HG02588 (cell line): ENCODE data around the gene TMEM107.

Experiments
- ATAC-seq: cut with Tn5 transposase; IDR thresholded peaks from one replicate; pipeline ENCODE4 v1.9.1; 2021; ENCODE audit warnings: mild to moderate bottlenecking, moderate library complexity; ENCODE audit not compliant: unreplicated experiment

Gene TMEM107

GRCh38 chr17:8138672-8139371 lies 37.4 kb downstream of the TMEM107 start:
- peak; percentile 77 for ATAC-seq

- no peak for ATAC-seq
Observed at GRCh38 chr17:8138374-8138671, 37.9 kb downstream of the TMEM107 start.

DNA sequence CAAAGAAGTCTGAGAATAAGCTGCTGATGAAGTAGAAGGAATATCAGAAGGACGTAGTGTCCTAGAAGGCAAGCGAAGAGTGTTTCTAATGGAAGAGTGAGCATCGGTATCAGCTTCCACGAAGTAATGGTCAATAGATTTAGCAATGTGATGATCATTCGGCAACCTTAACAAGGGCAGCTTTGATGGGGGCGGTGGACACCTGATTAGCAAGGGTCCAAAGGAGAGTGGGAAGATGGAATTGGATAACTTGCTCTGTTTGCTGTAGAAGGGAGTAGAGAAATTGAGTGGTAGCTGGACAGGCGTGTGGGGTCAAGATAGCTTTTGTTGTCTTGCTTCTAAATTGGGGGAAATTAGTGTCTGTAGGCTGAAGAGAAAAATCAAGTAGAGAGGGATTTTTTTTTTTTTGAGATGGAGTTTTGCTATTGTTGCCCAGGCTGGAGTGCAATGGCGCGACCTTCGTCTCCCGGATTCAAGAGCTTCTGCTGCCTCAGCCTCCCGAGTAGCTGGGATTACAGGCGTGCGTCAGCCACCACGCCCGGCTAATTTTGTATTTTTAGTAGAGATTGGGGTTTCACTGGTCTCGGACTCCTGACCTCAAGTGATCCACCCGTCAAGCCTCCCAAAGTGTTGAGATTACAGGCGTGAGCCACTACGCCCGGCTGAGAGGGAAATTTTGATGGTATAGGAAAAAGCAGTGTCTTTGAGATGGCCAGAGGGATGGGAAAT lies 38.4 kb downstream of the TMEM107 start:
- ATAC-seq: no peak

GRCh38 chr17:8133941-8134340 lies 42.2 kb downstream of the TMEM107 start:
- no peak for ATAC-seq

- ATAC-seq: no peak
Observed at GRCh38 chr17:8133399-8133798, 42.8 kb downstream of the TMEM107 start.

DNA sequence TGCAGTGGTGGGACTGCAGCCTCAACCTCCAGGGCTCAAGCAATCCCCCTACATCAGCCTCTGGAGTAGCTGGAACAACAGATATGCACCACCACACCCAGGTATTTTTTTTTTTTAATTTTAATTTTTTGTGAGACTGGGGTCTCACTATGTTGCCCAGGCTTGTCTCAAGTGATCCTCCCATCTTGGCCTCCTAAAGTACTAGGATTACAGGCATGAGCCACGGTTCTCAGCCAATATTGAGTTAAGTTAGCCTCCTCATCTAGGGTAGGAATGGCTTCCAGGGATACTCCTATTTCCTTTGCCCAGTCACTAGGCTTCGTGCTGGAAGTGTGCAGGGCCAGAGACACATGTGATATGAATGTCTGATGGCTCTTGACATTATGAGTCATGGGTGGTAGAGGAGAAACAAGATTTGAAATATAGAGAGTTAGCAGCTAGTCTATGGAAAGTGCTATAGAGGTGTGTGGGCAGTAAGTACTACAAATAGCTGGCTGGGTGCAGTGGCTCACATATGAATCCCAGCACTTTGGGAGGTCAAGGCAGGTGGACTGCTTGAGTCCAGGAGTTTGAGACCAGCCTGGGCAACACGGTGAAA lies 44.2 kb downstream of the TMEM107 start:
- no peak for ATAC-seq

GRCh38 chr17:8128125-8128784 lies 47.9 kb downstream of the TMEM107 start:
- no peak for ATAC-seq

- ATAC-seq: no peak
Observed at GRCh38 chr17:8126491-8127066, 49.6 kb downstream of the TMEM107 start.

- ATAC-seq: no peak
Observed at GRCh38 chr17:8125947-8126490, 50.2 kb downstream of the TMEM107 start.

GRCh38 chr17:8125154-8125946 lies 50.8 kb downstream of the TMEM107 start:
- no peak for ATAC-seq

DNA sequence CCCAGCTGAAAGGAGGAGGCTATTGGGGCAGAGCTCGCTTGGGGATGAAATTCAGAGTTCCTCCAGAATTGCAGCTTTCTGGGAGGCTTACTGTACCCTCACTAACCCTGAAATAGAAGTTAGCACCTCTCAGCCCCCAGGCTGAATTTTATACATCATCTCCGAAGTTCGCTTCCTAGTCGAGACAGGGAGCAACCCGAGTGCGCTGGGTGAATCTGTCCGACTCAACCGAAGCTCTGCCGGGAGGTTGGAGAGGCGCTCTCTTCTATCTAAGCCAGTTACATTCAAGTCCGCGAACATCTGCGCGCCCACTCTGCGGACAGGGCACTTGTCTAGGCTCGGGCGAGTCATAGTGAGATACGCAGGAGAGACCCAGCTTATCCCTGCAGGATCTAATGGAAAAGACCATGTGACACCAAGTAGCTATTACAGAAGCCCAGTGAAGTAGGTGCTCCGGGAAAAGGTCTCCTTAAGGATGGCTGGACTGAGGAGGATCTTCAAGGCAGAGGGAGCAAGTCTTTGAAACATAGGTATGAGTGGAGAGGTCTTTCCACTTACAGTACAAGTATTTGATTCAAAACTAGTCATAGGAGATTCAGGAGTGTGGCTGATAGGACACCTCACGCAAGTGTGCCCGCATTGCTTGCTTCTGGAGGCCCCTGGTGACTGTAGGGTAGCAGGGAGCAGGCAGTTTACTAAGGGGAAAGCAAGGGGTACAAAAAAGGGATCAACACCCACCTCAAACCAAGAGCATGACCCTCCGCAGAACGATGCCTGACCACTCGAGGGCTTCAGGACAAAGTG lies 51.6 kb downstream of the TMEM107 start:
- no peak for ATAC-seq

GRCh38 chr17:8123695-8124349 lies 52.4 kb downstream of the TMEM107 start, which contains the start of gene HES7:
HES7 (minus strand) TSS chr17:8124106; CDS start chr17:8124084, 22 bp downstream.
- no peak for ATAC-seq

GRCh38 chr17:8122924-8123694 lies 53.1 kb downstream of the TMEM107 start:
- ATAC-seq: no peak
